Measurements from ENCODE around the gene COL8A2. TPM values are rescaled to one million over a fixed set of nuclear protein-coding genes. Genes with fewer than 3 reads are reported as not detected.

COL8A2 gene
- polyA plus RNA-seq, 1 donor from 2014 or later = not detected

DNA sequence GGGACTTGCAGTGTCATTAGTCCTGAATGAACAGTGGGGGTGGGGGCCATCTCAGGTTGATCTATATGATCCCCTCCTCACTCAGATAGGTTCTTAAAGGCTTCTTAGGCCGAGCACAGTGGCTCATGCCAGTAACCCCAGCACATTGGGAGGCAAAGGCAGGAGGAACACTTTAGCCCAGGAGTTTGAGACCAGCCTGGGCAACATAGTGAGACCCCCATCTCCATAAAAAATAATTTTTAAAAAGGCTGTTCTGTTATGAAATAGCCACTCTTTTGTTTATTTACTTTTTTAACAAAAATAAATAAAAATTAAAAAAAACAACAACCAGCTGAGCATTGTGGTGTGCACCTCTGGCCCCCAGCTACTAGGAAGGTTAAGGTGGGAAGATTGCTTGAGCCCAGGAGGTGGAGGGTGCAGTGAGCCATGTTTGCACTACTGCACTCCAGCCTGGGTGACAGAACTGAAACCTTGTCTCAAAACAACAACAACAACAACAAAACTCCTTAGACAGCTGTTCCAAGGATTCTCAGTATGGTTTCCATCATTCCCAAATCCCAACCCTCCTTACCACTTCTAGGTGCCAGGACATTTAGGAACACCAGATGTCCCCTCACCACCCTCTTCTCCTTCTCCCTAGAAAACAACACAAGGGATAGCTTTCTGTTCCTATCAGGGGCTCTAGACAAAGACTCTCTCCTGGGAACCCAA lies 26.3 kb upstream of the COL8A2 start:
- H4K20me1 ChIP-seq (ENCODE audit: insufficient read depth) = no peaks in the 10 kb centered on the region
- H3K79me2 ChIP-seq (replicated peaks; ENCODE audit: insufficient read depth, low read length) = peaks cover 27% of the 10 kb centered on the region
- no peaks in the 10 kb centered on the region for H3K9me2 ChIP-seq (ENCODE audit: insufficient read depth, low read length)
- no peak overlapping the region for H2AFZ ChIP-seq (ENCODE audit: low read depth, low read length)
- no peaks in the 10 kb centered on the region for H3K36me3 ChIP-seq (ENCODE audit: insufficient read depth, low read length)
- no peaks in the 10 kb centered on the region for H3F3A ChIP-seq (ENCODE audit: insufficient read depth, low read length, poor library complexity, severe bottlenecking)
- H3K27ac ChIP-seq (ENCODE audit: low read length) = no peak overlapping the region
- no peak overlapping the region for H3K4me2 ChIP-seq (ENCODE audit: low read length)
- H3K9me3 ChIP-seq (ENCODE audit: low read length) = no peaks in the 10 kb centered on the region
- H3K4me3 ChIP-seq (ENCODE audit: low read length) = no peak overlapping the region
- H3K27me3 ChIP-seq (ENCODE audit: insufficient read depth, low read depth, low read length) = no peaks in the 10 kb centered on the region
- H3K9ac ChIP-seq (ENCODE audit: low read length) = no peak overlapping the region
- TF ChIP-seq TAF1 (IDR thresholded peaks at IDR 0.05; ENCODE audit: low read depth) = no peak
- no peak for TF ChIP-seq RAD21 (conservative IDR thresholded peaks at IDR 0.05)
- TF ChIP-seq, protein P1, sequence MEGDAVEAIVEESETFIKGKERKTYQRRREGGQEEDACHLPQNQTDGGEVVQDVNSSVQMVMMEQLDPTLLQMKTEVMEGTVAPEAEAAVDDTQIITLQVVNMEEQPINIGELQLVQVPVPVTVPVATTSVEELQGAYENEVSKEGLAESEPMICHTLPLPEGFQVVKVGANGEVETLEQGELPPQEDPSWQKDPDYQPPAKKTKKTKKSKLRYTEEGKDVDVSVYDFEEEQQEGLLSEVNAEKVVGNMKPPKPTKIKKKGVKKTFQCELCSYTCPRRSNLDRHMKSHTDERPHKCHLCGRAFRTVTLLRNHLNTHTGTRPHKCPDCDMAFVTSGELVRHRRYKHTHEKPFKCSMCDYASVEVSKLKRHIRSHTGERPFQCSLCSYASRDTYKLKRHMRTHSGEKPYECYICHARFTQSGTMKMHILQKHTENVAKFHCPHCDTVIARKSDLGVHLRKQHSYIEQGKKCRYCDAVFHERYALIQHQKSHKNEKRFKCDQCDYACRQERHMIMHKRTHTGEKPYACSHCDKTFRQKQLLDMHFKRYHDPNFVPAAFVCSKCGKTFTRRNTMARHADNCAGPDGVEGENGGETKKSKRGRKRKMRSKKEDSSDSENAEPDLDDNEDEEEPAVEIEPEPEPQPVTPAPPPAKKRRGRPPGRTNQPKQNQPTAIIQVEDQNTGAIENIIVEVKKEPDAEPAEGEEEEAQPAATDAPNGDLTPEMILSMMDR (IDR thresholded peaks at IDR 0.05; ENCODE audit: poor library complexity, severe bottlenecking) = no peak
- no peak for TF ChIP-seq EP300 (conservative IDR thresholded peaks at IDR 0.05; ENCODE audit: poor library complexity, severe bottlenecking)
- TF ChIP-seq EZH2 (IDR thresholded peaks at IDR 0.05; ENCODE audit: borderline replicate concordance, insufficient read depth, low read length, poor library complexity, severe bottlenecking) = no peak
- no peak for TF ChIP-seq MXI1 (conservative IDR thresholded peaks at IDR 0.05; ENCODE audit: poor library complexity, severe bottlenecking)
- no peak for TF ChIP-seq POLR2AphosphoS5 (IDR thresholded peaks at IDR 0.05)
- no peak for TF ChIP-seq SMC3 (conservative IDR thresholded peaks at IDR 0.05; ENCODE audit: poor library complexity)
- TF ChIP-seq REST (IDR thresholded peaks at IDR 0.05; ENCODE audit: borderline replicate concordance) = no peak

DNA sequence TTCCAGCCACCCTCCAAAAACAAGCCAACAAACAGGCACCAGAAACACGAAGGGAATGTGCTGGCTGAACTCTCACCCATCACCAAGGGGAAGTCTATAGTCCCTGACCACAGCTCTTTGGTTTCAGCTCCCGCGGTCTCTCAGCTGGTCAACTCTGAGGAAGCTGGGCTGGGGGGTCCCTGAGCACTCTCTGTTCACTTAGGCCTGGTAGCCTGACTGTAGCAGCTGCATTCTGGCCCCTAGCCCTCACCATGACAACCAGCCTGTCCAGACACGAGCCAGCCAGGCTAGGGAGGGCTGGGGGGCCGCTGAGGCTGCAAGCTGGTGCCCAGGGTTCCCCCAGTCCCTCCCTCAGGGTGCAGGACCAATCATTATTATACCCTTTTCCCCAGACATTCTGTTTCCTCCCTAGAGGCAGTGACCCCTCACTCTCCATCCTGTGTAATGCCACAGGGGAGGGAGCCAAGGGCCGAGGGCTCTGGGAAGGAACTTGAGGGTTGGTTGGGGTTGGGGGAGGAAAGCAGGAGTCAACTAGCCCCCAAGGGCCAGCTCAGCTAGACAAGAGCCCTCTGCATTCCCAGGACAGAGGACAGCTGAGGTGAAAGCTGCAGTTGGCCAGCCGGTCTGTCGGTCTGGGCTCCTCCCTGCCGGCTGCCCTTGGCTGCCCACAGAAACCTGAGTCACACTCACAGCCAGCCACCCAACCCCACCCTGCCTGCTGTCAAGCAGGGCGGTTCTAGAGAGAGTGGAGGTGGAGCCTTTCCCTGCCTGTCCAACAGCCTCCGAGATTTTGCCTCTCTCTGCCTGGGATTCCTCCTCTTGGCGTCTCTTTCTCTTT lies 25.5 kb upstream of the COL8A2 start:
- Histone ChIP-seq H3F3A (ENCODE audit: insufficient read depth, low read length, poor library complexity, severe bottlenecking) (no peaks in the 10 kb centered on the region), H3K79me2 (replicated peaks; ENCODE audit: insufficient read depth, low read length) (peaks cover 24% of the 10 kb centered on the region), H2AFZ (ENCODE audit: low read depth, low read length) (no peak overlapping the region), H3K9me2 (ENCODE audit: insufficient read depth, low read length) (no peaks in the 10 kb centered on the region), H3K27ac (ENCODE audit: low read length) (no peak overlapping the region), H3K4me3 (ENCODE audit: low read length) (no peak overlapping the region), H3K4me2 (ENCODE audit: low read length) (peak overlapping the region; percentile 4), H3K27me3 (ENCODE audit: insufficient read depth, low read depth, low read length) (no peaks in the 10 kb centered on the region), H4K20me1 (ENCODE audit: insufficient read depth) (no peaks in the 10 kb centered on the region), H3K36me3 (ENCODE audit: insufficient read depth, low read length) (no peaks in the 10 kb centered on the region), H3K9ac (ENCODE audit: low read length) (peak overlapping the region; percentile 34), H3K9me3 (ENCODE audit: low read length) (no peaks in the 10 kb centered on the region)
- TF ChIP-seq POLR2AphosphoS5 (IDR thresholded peaks at IDR 0.05) = no peak
- no peak for TF ChIP-seq REST (IDR thresholded peaks at IDR 0.05; ENCODE audit: borderline replicate concordance)
- TF ChIP-seq, protein P1 (IDR thresholded peaks at IDR 0.05; ENCODE audit: poor library complexity, severe bottlenecking) = no peak
- no peak for TF ChIP-seq SMC3 (conservative IDR thresholded peaks at IDR 0.05; ENCODE audit: poor library complexity)
- no peak for TF ChIP-seq TAF1 (IDR thresholded peaks at IDR 0.05; ENCODE audit: low read depth)
- TF ChIP-seq MXI1 (conservative IDR thresholded peaks at IDR 0.05; ENCODE audit: poor library complexity, severe bottlenecking) = no peak
- no peak for TF ChIP-seq RAD21 (conservative IDR thresholded peaks at IDR 0.05)

Measured in neural cell (in vitro differentiated cells).